ENCODE data around the gene PPP1R15B. TPM values are rescaled to one million over a fixed set of nuclear protein-coding genes. Genes with fewer than 3 reads are reported as not detected.
"Not testable (repeated sequence)": the region's sequence is repeated elsewhere in the genome, so short reads cannot be mapped to it uniquely, and the experiment has no call there.

The PPP1R15B gene
- total RNA-seq, 1 donor from 2014 or later, result 30.5 TPM

- DNase-seq (ENCODE audit: low read depth), result no peak
Observed at GRCh38 chr1:204443871-204444581, 32.4 kb upstream of the PPP1R15B start.

- DNase-seq (ENCODE audit: low read depth), result no peak
Observed at GRCh38 chr1:204443260-204443619, 31.6 kb upstream of the PPP1R15B start.

GRCh38 chr1:204442376-204443259 is 31.0 kb upstream of the PPP1R15B start:
- no peak for DNase-seq (ENCODE audit: low read depth)

GRCh38 chr1:204441558-204441957 is 29.9 kb upstream of the PPP1R15B start:
- no peak for DNase-seq (ENCODE audit: low read depth)

GRCh38 chr1:204439621-204440375 is 28.2 kb upstream of the PPP1R15B start:
- DNase-seq (ENCODE audit: low read depth), result no peak

GRCh38 chr1:204438628-204439027 is 27.0 kb upstream of the PPP1R15B start:
- DNase-seq (ENCODE audit: low read depth), result peak; percentile 97

- DNase-seq (ENCODE audit: low read depth), result no peak
Observed at GRCh38 chr1:204437796-204438570, 26.4 kb upstream of the PPP1R15B start.

- DNase-seq (ENCODE audit: low read depth), result no peak
Observed at GRCh38 chr1:204435872-204436271, 24.3 kb upstream of the PPP1R15B start.

GRCh38 chr1:204435381-204435831 is 23.8 kb upstream of the PPP1R15B start:
- no peak for DNase-seq (ENCODE audit: low read depth)

- DNase-seq (ENCODE audit: low read depth), result no peak
Observed at GRCh38 chr1:204434116-204434755, 22.6 kb upstream of the PPP1R15B start.

- DNase-seq (ENCODE audit: low read depth), result no peak
Observed at GRCh38 chr1:204432708-204433107, 21.1 kb upstream of the PPP1R15B start.

GRCh38 chr1:204431310-204432184 is 19.9 kb upstream of the PPP1R15B start:
- peak; percentile 72 for DNase-seq (ENCODE audit: low read depth)

GRCh38 chr1:204429746-204430145 is 18.1 kb upstream of the PPP1R15B start:
- DNase-seq (ENCODE audit: low read depth), result no peak

GRCh38 chr1:204426971-204427701 is 15.5 kb upstream of the PPP1R15B start:
- DNase-seq (ENCODE audit: low read depth), result no peak

GRCh38 chr1:204426474-204426873 is 14.9 kb upstream of the PPP1R15B start:
- no peak for DNase-seq (ENCODE audit: low read depth)

- DNase-seq (ENCODE audit: low read depth), result no peak
Observed at GRCh38 chr1:204426035-204426436, 14.4 kb upstream of the PPP1R15B start.

- no peak for DNase-seq (ENCODE audit: low read depth)
Observed at GRCh38 chr1:204424621-204425020, 13.0 kb upstream of the PPP1R15B start.

- not testable (repeated sequence) for DNase-seq (ENCODE audit: low read depth)
Observed at GRCh38 chr1:204422061-204422705, 10.6 kb upstream of the PPP1R15B start.

All from myocyte (in vitro differentiated cells).